GM19351 (cell line): ENCODE measurements around the gene PCSK7.
A peak's percentile ranks its signal among the peaks of the same experiment; 100 is the strongest.
"Not testable (repeated sequence)": the region's sequence is repeated elsewhere in the genome, so short reads cannot be mapped to it uniquely, and the experiment has no call there.

Experiments
- ATAC-seq: cut with Tn5 transposase; IDR thresholded peaks from one replicate; pipeline ENCODE4 v1.9.1; 2021; ENCODE audit warnings: mild to moderate bottlenecking, moderate library complexity; ENCODE audit not compliant: unreplicated experiment

Gene PCSK7

GRCh38 chr11:117186431-117186761 lies 45.5 kb downstream of the PCSK7 start:
- ATAC-seq = no peak

- no peak for ATAC-seq
Measured at GRCh38 chr11:117185736-117186430, 46.0 kb downstream of the PCSK7 start.

- no peak for ATAC-seq
Measured at GRCh38 chr11:117183724-117184349, 48.0 kb downstream of the PCSK7 start.

- not testable (repeated sequence) for ATAC-seq
Measured at GRCh38 chr11:117183178-117183577, 48.7 kb downstream of the PCSK7 start.

- ATAC-seq = no peak
Measured at GRCh38 chr11:117182551-117182935, 49.3 kb downstream of the PCSK7 start.

- no peak for ATAC-seq
Measured at GRCh38 chr11:117181586-117182550, 50.0 kb downstream of the PCSK7 start.

GRCh38 chr11:117180661-117181585 lies 51.0 kb downstream of the PCSK7 start:
- peak; percentile 38 for ATAC-seq

- no peak for ATAC-seq
Measured at GRCh38 chr11:117180020-117180419, 51.9 kb downstream of the PCSK7 start.

GRCh38 chr11:117179048-117179999 lies 52.5 kb downstream of the PCSK7 start:
- peak; percentile 44 for ATAC-seq

- peak; percentile 91 for ATAC-seq
Measured at GRCh38 chr11:117178210-117179034, 53.5 kb downstream of the PCSK7 start, which contains the start of gene SIDT2. Gene SIDT2, plus strand, starts transcription at chr11:117178743. Its CDS starts 521 bp downstream, at chr11:117179264.

GRCh38 chr11:117177534-117178209 lies 54.2 kb downstream of the PCSK7 start:
- no peak for ATAC-seq

GRCh38 chr11:117176186-117176585 lies 55.7 kb downstream of the PCSK7 start:
- no peak for ATAC-seq

- ATAC-seq = no peak
Measured at GRCh38 chr11:117175781-117176180, 56.1 kb downstream of the PCSK7 start.

GRCh38 chr11:117175104-117175503 lies 56.8 kb downstream of the PCSK7 start:
- ATAC-seq = no peak

GRCh38 chr11:117172724-117173421 lies 59.0 kb downstream of the PCSK7 start:
- no peak for ATAC-seq

GRCh38 chr11:117171404-117172061 lies 60.3 kb downstream of the PCSK7 start:
- no peak for ATAC-seq

GRCh38 chr11:117171007-117171403 lies 60.9 kb downstream of the PCSK7 start:
- ATAC-seq = no peak
